Mesangial cell (primary cell): ENCODE results near the gene KCTD17. TPM values are rescaled to one million over a fixed set of nuclear protein-coding genes. Genes with fewer than 3 reads are reported as not detected.

ENCODE experiments used
- total RNA-seq: library from RNA; depleted of rRNA; stranded (reverse); fragments of >200 nt; gene quantifications from 2 replicates; pipeline ENCODE4 v1.2.3, GENCODE V29; 2015

The KCTD17 gene
- total RNA-seq, result 34.7 and 35.8 TPM in 2 replicates

GRCh38 chr22:37051391-37052385 is at the start of gene KCTD17:
Gene KCTD17 (plus strand): TSS chr22:37051742. CDS start chr22:37051761, 19 bp downstream.

GRCh38 chr22:37019309-37020191 is 32.0 kb upstream of the KCTD17 start, which contains the start of the genes MPST and TST:
Gene MPST (plus strand): TSS chr22:37019742. CDS start chr22:37019837, 95 bp downstream.
Gene TST (minus strand): TSS chr22:37019447. CDS start chr22:37018732, 715 bp downstream.

GRCh38 chr22:37109242-37109917 is 57.8 kb downstream of the KCTD17 start, which contains the start of gene TMPRSS6:
Gene TMPRSS6 (minus strand): TSS chr22:37109713. CDS start chr22:37103417, 6,296 bp downstream.

Other genes starting within 250 kb of the KCTD17 start
- not detected in 2 replicates for gene PVALB, start 234.7 kb upstream of the KCTD17 start, total RNA-seq
- not detected in 2 replicates for gene NCF4, start 190.7 kb upstream of the KCTD17 start, total RNA-seq
- not detected in 2 replicates for gene CSF2RB, start 138.1 kb upstream of the KCTD17 start, total RNA-seq
- gene TST, start 32.3 kb upstream of the KCTD17 start, total RNA-seq, result 45.5 and 101 TPM in 2 replicates
- 227 and 267 TPM in 2 replicates for gene MPST, start 32.0 kb upstream of the KCTD17 start, total RNA-seq
- not detected in 2 replicates for gene TMPRSS6, start 58.0 kb downstream of the KCTD17 start, total RNA-seq
- gene IL2RB, start 98.2 kb downstream of the KCTD17 start, total RNA-seq, result 0.16 and 1.8 TPM in 2 replicates
- 7.7 and 23.1 TPM in 2 replicates for gene C1QTNF6, start 136.5 kb downstream of the KCTD17 start, total RNA-seq
- not detected in 2 replicates for gene SSTR3, start 160.7 kb downstream of the KCTD17 start, total RNA-seq
- gene RAC2, start 192.5 kb downstream of the KCTD17 start, total RNA-seq, result 56.3 and 104 TPM in 2 replicates
- gene CYTH4, start 230.8 kb downstream of the KCTD17 start, total RNA-seq, result 0.65 TPM in 1 of 2 replicates, not detected in the other